SK-N-SH (cell line): ENCODE data around the gene SLC5A4. TPM values are rescaled to one million over a fixed set of nuclear protein-coding genes. Genes with fewer than 3 reads are reported as not detected.

Experiments used
- CTCF ChIA-PET: fragments of 300-600, 350-600 bp; formaldehyde crosslinking; extraction: SDS; loops from one replicate; lab custom pipeline; 2021; lab: Yijun Ruan, JAX
- POLR2A ChIA-PET: fragments of 350-600 bp; sonication (Branson Sonifier 250); formaldehyde crosslinking; extraction: SDS; loops from one replicate; lab custom pipeline; 2020; ENCODE audit warnings: antibody characterized with exemption, inconsistent platforms; lab: Yijun Ruan, JAX
- DNase-seq: peaks from one replicate; pipeline ENCODE4 v3.0.0; 2012
- H2AFZ ChIP-seq: fragments of 200-600 bp; sonication (generic); 2 replicates; pipeline ENCODE4 v1.8.1; 2016; ENCODE audit warnings: antibody characterized with exemption, mild to moderate bottlenecking, low read depth
- H3F3A ChIP-seq: fragments of 200-600 bp; sonication (generic); replicated peaks from 2 replicates; pipeline ENCODE3; 2016; ENCODE audit warnings: antibody characterized with exemption, mild to moderate bottlenecking; ENCODE audit not compliant: insufficient read depth
- H3K27ac ChIP-seq, 2 experiments: fragments of 200-500 bp in 1 of 2; fragments of 200-600 bp in 1 of 2; sonication (Bioruptor generic) in 1 of 2; sonication (generic), shearing (Covaris generic) in 1 of 2; 2 replicates each; pipeline versions ENCODE4 v1.5.1 to v1.6.1; 2014 to 2016; ENCODE audit warnings: low read depth in 2 of 2, inconsistent platforms in 1 of 2, low read length in 1 of 2, mild to moderate bottlenecking in 1 of 2, mixed read lengths in 1 of 2
- H3K27me3 ChIP-seq: fragments of 200-600 bp; sonication (generic), shearing (Covaris generic); 2 replicates; pipeline ENCODE4 v1.6.1; 2016; ENCODE audit warnings: mixed run types; ENCODE audit not compliant: insufficient read depth
- H3K36me3 ChIP-seq, 2 experiments: fragments of 200-500 bp in 1 of 2; fragments of 200-600 bp in 1 of 2; sonication (Bioruptor generic) in 1 of 2; sonication (generic) in 1 of 2; replicated peaks in 1 of 2; 2 replicates each; pipeline versions ENCODE3 to v1.5.1; 2014 to 2016; ENCODE audit warnings: low read length in 1 of 2, mild to moderate bottlenecking in 1 of 2; ENCODE audit not compliant: insufficient read depth in 2 of 2, control insufficient read depth in 1 of 2
- H3K4me1 ChIP-seq, 2 experiments: fragments of 200-500 bp in 1 of 2; fragments of 200-600 bp in 1 of 2; sonication (Bioruptor generic) in 1 of 2; sonication (generic), shearing (Covaris generic) in 1 of 2; 2 replicates each; pipeline versions ENCODE4 v1.5.1 to v1.6.1; 2014 to 2016; ENCODE audit warnings: low read depth in 1 of 2, low read length in 1 of 2, mixed run types in 1 of 2; ENCODE audit not compliant: insufficient read depth in 2 of 2, control insufficient read depth in 1 of 2
- H3K4me2 ChIP-seq: fragments of 200-600 bp; sonication (generic), shearing (Covaris generic); 2 replicates; pipeline ENCODE4 v1.6.1; 2017; ENCODE audit warnings: mixed run types
- H3K4me3 ChIP-seq, 2 experiments: fragments of 200-500 bp in 1 of 2; fragments of 200-600 bp in 1 of 2; sonication (Bioruptor generic) in 1 of 2; sonication (generic), shearing (Covaris generic) in 1 of 2; 2 replicates each; pipeline versions ENCODE4 v1.5.1 to v1.8.1; 2014 to 2016; ENCODE audit warnings: low read depth in 2 of 2, inconsistent platforms in 1 of 2, low read length in 1 of 2, mild to moderate bottlenecking in 1 of 2, mixed read lengths in 1 of 2, moderate library complexity in 1 of 2
- H3K79me2 ChIP-seq: fragments of 200-600 bp; sonication (generic); 2 replicates; pipeline ENCODE4 v1.8.1; 2017; ENCODE audit warnings: mild to moderate bottlenecking; ENCODE audit not compliant: insufficient read depth
- H3K9ac ChIP-seq: fragments of 200-600 bp; sonication (generic); 2 replicates; pipeline ENCODE4 v1.6.1; 2017; ENCODE audit warnings: mixed run types
- H3K9me2 ChIP-seq: fragments of 200-600 bp; sonication (generic); 2 replicates; pipeline ENCODE4 v1.6.1; 2017; ENCODE audit warnings: mixed run types
- H3K9me3 ChIP-seq: fragments of 200-600 bp; sonication (generic); 2 replicates; pipeline ENCODE4 v1.6.1; 2017; ENCODE audit warnings: mixed run types, mild to moderate bottlenecking, moderate library complexity
- H4K20me1 ChIP-seq: fragments of 200-600 bp; sonication (generic); 2 replicates; pipeline ENCODE4 v1.6.1; 2017; ENCODE audit warnings: mild to moderate bottlenecking, mixed run types; ENCODE audit not compliant: insufficient read depth
- CHD2 ChIP-seq: fragments of 150-350 bp; IDR thresholded peaks from 2 replicates; pipeline ENCODE4 v1.6.1; 2018; ENCODE audit warnings: low read length; ENCODE audit not compliant: partially characterized antibody
- CTCF ChIP-seq: fragments of 200-600 bp; sonication (generic); IDR thresholded peaks from 2 replicates; pipeline ENCODE4 v1.6.1; 2017; ENCODE audit warnings: antibody characterized with exemption, mild to moderate bottlenecking, moderate library complexity
- ELF1 ChIP-seq: IDR thresholded peaks from 2 replicates; pipeline ENCODE4 v1.4.0; 2012
- EP300 ChIP-seq, 2 experiments: IDR thresholded peaks; 2 replicates each; pipeline versions ENCODE4 v1.4.0 to v1.6.1; 2012; ENCODE audit warnings: borderline replicate concordance in 1 of 2, low read depth in 1 of 2, low read length in 1 of 2
- EZH2phosphoT487 ChIP-seq: fragments of 200-600 bp; sonication (generic); IDR thresholded peaks from 2 replicates; pipeline ENCODE4 v1.6.1; 2017; ENCODE audit warnings: low read depth, mixed run types, mild to moderate bottlenecking, antibody characterized with exemption, moderate library complexity, borderline replicate concordance
- FOSL2 ChIP-seq: IDR thresholded peaks from 2 replicates; pipeline ENCODE4 v1.4.0; 2012; ENCODE audit warnings: low read depth, mild to moderate bottlenecking, moderate library complexity, borderline replicate concordance
- FOXJ3 ChIP-seq: sonication (generic); formaldehyde crosslinking; IDR thresholded peaks from 2 replicates; pipeline ENCODE4 v1.5.1; 2020; ENCODE audit warnings: mild to moderate bottlenecking, missing genetic modification reagents
- GABPA ChIP-seq: IDR thresholded peaks from 2 replicates; pipeline ENCODE4 v1.4.0; 2012; ENCODE audit warnings: low read depth, mild to moderate bottlenecking
- IRF3 ChIP-seq: fragments of 150-350 bp; IDR thresholded peaks from 2 replicates; pipeline ENCODE4 v1.6.1; 2016; ENCODE audit warnings: mild to moderate bottlenecking, low read depth, low read length
- MXI1 ChIP-seq: IDR thresholded peaks from 2 replicates; pipeline ENCODE4 v1.6.1; 2012; ENCODE audit warnings: mild to moderate bottlenecking, low read depth, low read length, improper control_type of control experiment
- NRF1 ChIP-seq: IDR thresholded peaks from 2 replicates; pipeline ENCODE4 v1.6.1; 2012; ENCODE audit warnings: low read depth, mild to moderate bottlenecking, low read length
- POLR2AphosphoS5 ChIP-seq: IDR thresholded peaks from 2 replicates; pipeline ENCODE4 v1.6.1; 2012; ENCODE audit warnings: low read depth, low read length
- RAD21 ChIP-seq: IDR thresholded peaks from 2 replicates; pipeline ENCODE4 v1.6.1; 2012; ENCODE audit warnings: mild to moderate bottlenecking, low read length
- RFX5 ChIP-seq: IDR thresholded peaks from 2 replicates; pipeline ENCODE4 v1.6.1; 2012; ENCODE audit warnings: mild to moderate bottlenecking, improper control_type of control experiment, low read length
- SMC3 ChIP-seq: IDR thresholded peaks from 2 replicates; pipeline ENCODE4 v1.6.1; 2012; ENCODE audit warnings: low read depth, low read length, improper control_type of control experiment
- TCF12 ChIP-seq: IDR thresholded peaks from 2 replicates; pipeline ENCODE4 v1.4.0; 2012
- USF1 ChIP-seq: IDR thresholded peaks from 2 replicates; pipeline ENCODE4 v1.4.0; 2012; ENCODE audit warnings: low read depth, borderline replicate concordance
- ZBTB33 ChIP-seq: IDR thresholded peaks from 2 replicates; pipeline ENCODE4 v1.4.0; 2012; ENCODE audit warnings: low read depth, borderline replicate concordance
- WGBS: methylation state at CpG from one replicate; pipeline ENCODE4 v1.1.6; 2017; ENCODE audit warnings: low lambda C conversion rate; 5-methylcytosine and 5-hydroxymethylcytosine counted together
- polyA plus RNA-seq, 3 experiments: library from polyadenylated mRNA; depleted of rRNA; stranded (reverse); fragments of >200 nt; gene quantifications; 2 replicates each; pipeline ENCODE4 v1.2.3, GENCODE V29; 2012

The SLC5A4 gene
- polyA plus RNA-seq, 1 of the 3 experiments (the other 2 are of a cell fraction), result 0.15 TPM

- 76% methylated on average over 7 of the region's 7 CpGs for WGBS
- H2AFZ ChIP-seq, result no peak overlapping the region
- DNase-seq, result no peak
- no peak overlapping the region for H3K4me3 ChIP-seq
- no peak overlapping the region for H3K4me2 ChIP-seq
- no peaks in the 10 kb centered on the region for H3K36me3 ChIP-seq
- TF ChIP-seq FOXJ3 (CRISPR knock-in tag), result no peak
- TF ChIP-seq IRF3, result no peak
- TF ChIP-seq RFX5, result no peak
- no peak for TF ChIP-seq EP300 (IDR thresholded peaks at IDR 0.05; ENCODE audit: borderline replicate concordance in 1 of 2, low read depth in 1 of 2, low read length in 1 of 2)
- TF ChIP-seq ZBTB33, result no peak
- no peak for TF ChIP-seq CHD2
- no peak for TF ChIP-seq FOSL2
- TF ChIP-seq EZH2phosphoT487, result no peak
- no peak for TF ChIP-seq NRF1
- TF ChIP-seq ELF1, result no peak
- TF ChIP-seq USF1, result no peak
- TF ChIP-seq GABPA, result no peak
- no peak for TF ChIP-seq POLR2AphosphoS5
- no peak for TF ChIP-seq RAD21
- TF ChIP-seq CTCF, result no peak
- TF ChIP-seq MXI1, result no peak
- TF ChIP-seq SMC3, result no peak
- TF ChIP-seq TCF12, result no peak
- no peaks in the 10 kb centered on the region for H3K79me2 ChIP-seq
- H3K27ac ChIP-seq, result no peak overlapping the region
- ChIA-PET CTCF (interaction anchor here (0.7 to 3.4 kb wide), 3 partner anchors 9 to 54 kb away, joined by 3 to 18 read pairs (median 4); no protein-coding TSS in a partner anchor), POLR2A (no interaction called here)
- H3F3A ChIP-seq, result no peaks in the 10 kb centered on the region
- no peaks in the 10 kb centered on the region for H3K27me3 ChIP-seq
- H3K4me1 ChIP-seq, result peaks cover 0 to 6% of the 10 kb centered on the region in 2 experiments; a peak in 1 of 4 replicates
- no peak overlapping the region for H3K9ac ChIP-seq
- H3K9me2 ChIP-seq, result no peaks in the 10 kb centered on the region
- no peaks in the 10 kb centered on the region for H4K20me1 ChIP-seq
- no peaks in the 10 kb centered on the region for H3K9me3 ChIP-seq
These were observed 44.1 kb downstream of the SLC5A4 start for GRCh38 chr22:32211011-32211410.
